NCI-H2196 treated with DMSO at 0.1 percent for 48 hours (cell line): ENCODE data around the gene SYT11.
"Not testable (repeated sequence)": the region's sequence is repeated elsewhere in the genome, so short reads cannot be mapped to it uniquely, and the experiment has no call there.

Experiments used
- DNase-seq: peaks from one replicate; lab custom pipeline; 2025; ENCODE audit not compliant: unreplicated experiment; lab: John Stamatoyannopoulos, UW

SYT11 gene

GRCh38 chr1:155896476-155896875 lies 37.1 kb downstream of the SYT11 start:
- DNase-seq, result not testable (repeated sequence)

GRCh38 chr1:155897746-155898145 lies 38.4 kb downstream of the SYT11 start:
- no peak for DNase-seq

GRCh38 chr1:155898888-155899287 lies 39.5 kb downstream of the SYT11 start:
- DNase-seq, result no peak

GRCh38 chr1:155899683-155900082 lies 40.3 kb downstream of the SYT11 start:
- DNase-seq, result no peak

- DNase-seq, result no peak
Observed at GRCh38 chr1:155900161-155900560, 40.8 kb downstream of the SYT11 start.

- DNase-seq, result no peak
Observed at GRCh38 chr1:155904261-155904660, 44.9 kb downstream of the SYT11 start.

- DNase-seq, result no peak
Observed at GRCh38 chr1:155909894-155910293, 50.5 kb downstream of the SYT11 start.

- no peak for DNase-seq
Observed at GRCh38 chr1:155910621-155911121, 51.3 kb downstream of the SYT11 start.

GRCh38 chr1:155911156-155912055 lies 52.0 kb downstream of the SYT11 start, which contains the start of gene RIT1:
Gene RIT1, minus strand, starts transcription at chr1:155911349. Its CDS starts 588 bp downstream, at chr1:155910761.
- peak; percentile 62 for DNase-seq

GRCh38 chr1:155912056-155912536 lies 52.7 kb downstream of the SYT11 start:
- DNase-seq, result no peak

- DNase-seq, result no peak
Observed at GRCh38 chr1:155913969-155914757, 54.8 kb downstream of the SYT11 start.

GRCh38 chr1:155918660-155919059 lies 59.3 kb downstream of the SYT11 start:
- DNase-seq, result no peak

- no peak for DNase-seq
Observed at GRCh38 chr1:155919801-155920200, 60.4 kb downstream of the SYT11 start.

GRCh38 chr1:155920717-155921116 lies 61.4 kb downstream of the SYT11 start:
- DNase-seq, result no peak

- no peak for DNase-seq
Observed at GRCh38 chr1:155925506-155925905, 66.1 kb downstream of the SYT11 start.

GRCh38 chr1:155929057-155929456 lies 69.7 kb downstream of the SYT11 start:
- DNase-seq, result no peak

- not testable (repeated sequence) for DNase-seq
Observed at GRCh38 chr1:155930725-155931124, 71.4 kb downstream of the SYT11 start.

GRCh38 chr1:155931332-155932038 lies 72.1 kb downstream of the SYT11 start:
- DNase-seq, result no peak

- no peak for DNase-seq
Observed at GRCh38 chr1:155932081-155932480, 72.7 kb downstream of the SYT11 start.

- no peak for DNase-seq
Observed at GRCh38 chr1:155932487-155932886, 73.1 kb downstream of the SYT11 start.

GRCh38 chr1:155933591-155934096 lies 74.3 kb downstream of the SYT11 start:
- no peak for DNase-seq
